ENCODE data around the gene TMEM182. TPM values are rescaled to one million over a fixed set of nuclear protein-coding genes. Genes with fewer than 3 reads are reported as not detected.

The TMEM182 gene
- total RNA-seq, 1 donor from 2014 or later: 2.2 TPM

DNA sequence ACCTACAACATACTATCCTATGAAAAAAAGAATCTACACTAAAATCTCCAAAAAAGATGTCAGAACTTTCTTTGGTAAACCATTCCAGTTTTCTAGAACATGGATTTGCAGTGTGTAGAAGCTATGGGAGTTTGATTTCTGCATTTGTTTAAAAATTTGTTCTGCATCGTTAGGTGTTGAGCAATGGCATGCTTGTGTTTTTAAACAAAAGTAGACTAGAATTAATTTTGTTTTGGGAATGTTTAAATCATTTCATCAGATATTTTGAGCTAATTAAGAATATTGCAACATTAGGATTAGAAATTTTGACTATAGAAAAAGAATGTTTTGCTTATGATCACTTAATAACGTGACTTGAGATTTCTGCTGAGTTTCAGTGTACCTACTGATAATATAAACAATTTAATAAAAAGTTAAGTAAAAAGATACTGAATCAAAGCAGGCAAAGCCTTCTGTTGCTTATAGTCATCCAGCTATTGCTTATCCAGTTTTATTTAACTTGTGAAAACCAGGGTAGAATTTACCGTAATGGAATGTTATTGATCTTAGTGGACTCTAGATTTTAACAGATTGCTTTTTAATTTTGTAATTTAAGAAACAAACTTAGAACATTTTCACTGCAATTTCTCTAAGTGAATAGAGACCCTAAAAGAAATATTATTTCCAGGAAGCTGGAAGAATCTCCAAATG lies 7.2 kb upstream of the TMEM182 start:
- no peak for DNase-seq (ENCODE audit: extremely low spot score in 2 of 2)
- intact Hi-C loops (cut with DNase I): loop anchor here (5.0 kb wide), 1 partner anchor 53 kb away; no protein-coding TSS in a partner anchor

DNA sequence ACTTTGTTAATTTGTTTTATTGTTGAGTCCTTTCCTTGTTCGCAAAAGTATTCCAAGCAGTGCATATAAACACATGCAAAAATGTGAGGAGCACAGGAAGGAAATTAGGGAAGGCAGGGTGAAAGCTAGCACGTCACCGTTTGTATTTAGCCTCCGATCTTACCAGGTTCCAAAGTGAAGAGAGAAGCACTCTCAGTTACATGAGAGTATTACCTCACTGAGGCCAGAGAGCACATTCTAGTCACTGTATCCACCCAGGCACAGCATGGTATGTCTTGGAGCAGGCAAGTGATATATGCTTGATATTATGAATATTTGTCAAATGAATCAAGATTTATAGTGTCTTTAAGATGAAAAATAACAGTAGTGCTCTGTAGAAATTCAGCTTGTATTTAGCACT lies 6.5 kb upstream of the TMEM182 start:
- TF ChIP-seq POLR2A (IDR thresholded peaks at IDR 0.05) (no peak), POLR2AphosphoS5 (IDR thresholded peaks at IDR 0.05; ENCODE audit: insufficient read depth in 1 of 2, low read depth in 1 of 2) (no peak)
- TF ChIP-seq, protein P1, sequence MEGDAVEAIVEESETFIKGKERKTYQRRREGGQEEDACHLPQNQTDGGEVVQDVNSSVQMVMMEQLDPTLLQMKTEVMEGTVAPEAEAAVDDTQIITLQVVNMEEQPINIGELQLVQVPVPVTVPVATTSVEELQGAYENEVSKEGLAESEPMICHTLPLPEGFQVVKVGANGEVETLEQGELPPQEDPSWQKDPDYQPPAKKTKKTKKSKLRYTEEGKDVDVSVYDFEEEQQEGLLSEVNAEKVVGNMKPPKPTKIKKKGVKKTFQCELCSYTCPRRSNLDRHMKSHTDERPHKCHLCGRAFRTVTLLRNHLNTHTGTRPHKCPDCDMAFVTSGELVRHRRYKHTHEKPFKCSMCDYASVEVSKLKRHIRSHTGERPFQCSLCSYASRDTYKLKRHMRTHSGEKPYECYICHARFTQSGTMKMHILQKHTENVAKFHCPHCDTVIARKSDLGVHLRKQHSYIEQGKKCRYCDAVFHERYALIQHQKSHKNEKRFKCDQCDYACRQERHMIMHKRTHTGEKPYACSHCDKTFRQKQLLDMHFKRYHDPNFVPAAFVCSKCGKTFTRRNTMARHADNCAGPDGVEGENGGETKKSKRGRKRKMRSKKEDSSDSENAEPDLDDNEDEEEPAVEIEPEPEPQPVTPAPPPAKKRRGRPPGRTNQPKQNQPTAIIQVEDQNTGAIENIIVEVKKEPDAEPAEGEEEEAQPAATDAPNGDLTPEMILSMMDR (IDR thresholded peaks at IDR 0.05): no peak
- Histone ChIP-seq H3K4me3 (no peak overlapping the region), H3K27me3 (no peaks in the 10 kb centered on the region), H3K9me3 (no peaks in the 10 kb centered on the region), H3K27ac (no peak overlapping the region), H3K36me3 (no peaks in the 10 kb centered on the region), H3K4me1 (peaks cover 18% of the 10 kb centered on the region)
- intact Hi-C loops (cut with DNase I): no loop called here
- no peak for DNase-seq (ENCODE audit: extremely low spot score in 2 of 2)

More for the DNA sequence above, 7.2 kb upstream of the TMEM182 start:
- H3K4me1 ChIP-seq: peaks cover 18% of the 10 kb centered on the region
- no peaks in the 10 kb centered on the region for H3K36me3 ChIP-seq
- no peaks in the 10 kb centered on the region for H3K9me3 ChIP-seq
- no peaks in the 10 kb centered on the region for H3K27me3 ChIP-seq
- no peak overlapping the region for H3K27ac ChIP-seq
- TF ChIP-seq, protein P1 (IDR thresholded peaks at IDR 0.05): no peak
- no peak for TF ChIP-seq POLR2A (IDR thresholded peaks at IDR 0.05)
- no peak overlapping the region for H3K4me3 ChIP-seq

DNA sequence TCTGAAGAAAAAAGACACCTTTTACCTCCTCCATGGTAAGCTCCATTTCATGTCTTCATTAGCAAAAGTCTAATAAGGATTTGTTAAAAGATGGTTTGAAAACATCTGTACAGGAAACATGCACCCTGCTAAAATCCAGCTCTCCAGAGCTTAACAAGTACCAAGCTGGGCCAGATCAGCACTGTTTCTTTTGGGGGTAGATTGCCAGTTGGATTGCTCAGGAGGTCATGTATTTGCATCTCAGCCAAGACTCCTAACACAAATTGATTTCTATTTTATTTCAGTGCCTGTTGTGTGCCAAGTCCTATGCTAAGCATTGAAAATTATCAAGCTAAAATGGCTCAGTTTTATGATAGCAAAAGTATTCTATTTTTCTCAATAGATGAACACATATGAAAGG lies 3.4 kb upstream of the TMEM182 start:
- Histone ChIP-seq H3K36me3 (no peaks in the 10 kb centered on the region), H3K9me3 (no peaks in the 10 kb centered on the region), H3K4me1 (peaks cover 18% of the 10 kb centered on the region), H3K4me3 (no peak overlapping the region), H3K27me3 (no peaks in the 10 kb centered on the region), H3K27ac (no peak overlapping the region)
- TF ChIP-seq, protein P1 (IDR thresholded peaks at IDR 0.05): no peak
- TF ChIP-seq POLR2AphosphoS5 (IDR thresholded peaks at IDR 0.05; ENCODE audit: insufficient read depth in 1 of 2, low read depth in 1 of 2): no peak
- no peak for TF ChIP-seq POLR2A (IDR thresholded peaks at IDR 0.05)
- DNase-seq (ENCODE audit: extremely low spot score in 2 of 2): no peak
- intact Hi-C loops (cut with DNase I): no loop called here

DNA sequence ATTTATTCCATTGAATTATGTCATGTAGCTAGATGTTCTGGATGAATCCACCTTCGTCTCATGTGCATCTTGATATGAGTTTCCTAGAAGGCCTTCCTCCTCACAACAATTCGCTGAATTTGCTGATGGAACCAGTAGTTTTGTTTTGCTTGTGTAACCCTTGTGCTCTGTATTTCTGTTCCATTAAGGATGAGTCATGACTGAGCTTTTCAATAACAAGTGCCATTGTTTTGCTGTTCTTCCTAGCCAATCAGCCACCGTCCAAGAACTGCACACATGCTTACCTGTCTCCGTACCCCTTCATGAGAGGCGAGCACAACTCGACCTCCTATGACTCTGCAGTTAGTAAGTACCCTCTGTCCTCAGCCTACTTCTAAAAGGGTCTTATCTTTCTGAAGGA lies 2.3 kb downstream of the TMEM182 start:
- no peak for DNase-seq (ENCODE audit: extremely low spot score in 2 of 2)
- no peaks in the 10 kb centered on the region for H3K27me3 ChIP-seq
- H3K36me3 ChIP-seq: no peaks in the 10 kb centered on the region
- H3K9me3 ChIP-seq: no peaks in the 10 kb centered on the region
- H3K27ac ChIP-seq: no peak overlapping the region
- TF ChIP-seq POLR2AphosphoS5 (IDR thresholded peaks at IDR 0.05; ENCODE audit: insufficient read depth in 1 of 2, low read depth in 1 of 2): no peak
- TF ChIP-seq, protein P1 (IDR thresholded peaks at IDR 0.05): no peak
- no peak for TF ChIP-seq POLR2A (IDR thresholded peaks at IDR 0.05)
- intact Hi-C loops (cut with DNase I): no loop called here
- H3K4me3 ChIP-seq: no peak overlapping the region
- H3K4me1 ChIP-seq: no peaks in the 10 kb centered on the region

DNA sequence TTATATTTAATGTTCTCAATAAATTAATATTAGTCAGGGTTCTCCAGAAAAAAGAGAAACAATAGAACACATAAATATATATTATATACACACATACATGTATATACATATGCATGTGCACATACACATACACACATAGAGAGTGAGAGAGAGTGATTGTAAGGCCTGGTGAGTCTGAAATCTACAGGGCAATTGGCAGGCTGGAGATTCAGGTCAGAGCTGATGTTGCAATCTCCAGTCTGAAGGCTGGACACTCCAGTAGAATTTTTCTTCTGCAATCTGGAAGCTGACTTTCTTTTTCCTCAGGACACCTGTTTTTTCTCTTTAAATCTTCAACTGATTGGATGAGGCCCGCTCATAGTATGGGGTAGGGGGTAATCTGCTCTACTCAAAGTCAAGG lies 3.2 kb downstream of the TMEM182 start:
- no peak for DNase-seq (ENCODE audit: extremely low spot score in 2 of 2)
- Histone ChIP-seq H3K27ac (no peak overlapping the region), H3K36me3 (no peaks in the 10 kb centered on the region), H3K27me3 (no peaks in the 10 kb centered on the region), H3K4me1 (no peaks in the 10 kb centered on the region), H3K4me3 (no peak overlapping the region), H3K9me3 (no peaks in the 10 kb centered on the region)
- TF ChIP-seq POLR2A (IDR thresholded peaks at IDR 0.05) (no peak), POLR2AphosphoS5 (IDR thresholded peaks at IDR 0.05; ENCODE audit: insufficient read depth in 1 of 2, low read depth in 1 of 2) (no peak)
- TF ChIP-seq, protein P1 (IDR thresholded peaks at IDR 0.05): no peak
- intact Hi-C loops (cut with DNase I): no loop called here
